Gastroesophageal sphincter (tissue), 4 donors: ENCODE measurements around the gene NPPB. TPM values are rescaled to one million over a fixed set of nuclear protein-coding genes. Genes with fewer than 3 reads are reported as not detected.

ENCODE experiments used
- ATAC-seq: fragments of 150-250 bp; one replicate; pipeline ENCODE4 v1.9.1; 2016; ENCODE audit warnings: mild to moderate bottlenecking, moderate library complexity
- H3K27ac ChIP-seq, 4 donors: fragments of 200-600 bp; sonication (generic) in 3 of 4; 1 replicate in 3 of 4; 2 replicates in 1 of 4; pipeline ENCODE4 v1.5.1; 2016 to 2019
- H3K27me3 ChIP-seq: fragments of 200-600 bp; sonication (generic); one replicate; pipeline ENCODE4 v1.5.1; 2019
- H3K36me3 ChIP-seq, 2 donors: fragments of 200-600 bp; sonication (generic); one replicate each; pipeline ENCODE4 v1.5.1; 2019; ENCODE audit warnings: control low read depth in 1 of 2
- H3K4me1 ChIP-seq, 3 donors: fragments of 200-600 bp; sonication (generic); 1 replicate in 2 of 3; 2 replicates in 1 of 3; pipeline ENCODE4 v1.5.1; 2016 to 2019; ENCODE audit warnings: control low read depth in 2 of 3
- H3K4me3 ChIP-seq, 2 donors: fragments of 200-600 bp; sonication (generic); one replicate each; pipeline ENCODE4 v1.5.1; 2019; ENCODE audit warnings: mild to moderate bottlenecking in 1 of 2, moderate library complexity in 1 of 2
- H3K9me3 ChIP-seq, 3 donors: fragments of 200-600 bp; sonication (generic); one replicate each; pipeline ENCODE4 v1.5.1; 2017 to 2019; ENCODE audit warnings: control low read depth in 2 of 3
- EP300 ChIP-seq: sonication (generic); formaldehyde crosslinking; IDR thresholded peaks from one replicate; pipeline ENCODE4 v1.6.1; 2017; ENCODE audit warnings: antibody characterized with exemption, mild to moderate bottlenecking
- POLR2A ChIP-seq, 2 donors: fragments of 450-650 bp; IDR thresholded peaks; one replicate each; pipeline ENCODE4 v1.6.1; 2017; ENCODE audit warnings: antibody characterized with exemption in 2 of 2, mild to moderate bottlenecking in 2 of 2, moderate library complexity in 1 of 2
- POLR2AphosphoS5 ChIP-seq: sonication (generic); formaldehyde crosslinking; IDR thresholded peaks from one replicate; pipeline ENCODE4 v1.6.1; 2017; ENCODE audit warnings: antibody characterized with exemption
- WGBS, 2 donors: methylation state at CpG; one replicate each; pipeline ENCODE4 v1.1.5; 2018; ENCODE audit warnings: low coverage in 1 of 2; 5-methylcytosine and 5-hydroxymethylcytosine counted together
- small RNA-seq, 4 donors: library from RNA; depleted of rRNA; stranded (forward); fragments of <200 nt; gene quantifications; one replicate each; pipeline ENCODE3, GENCODE V24; 2016
- total RNA-seq, 4 donors: library from RNA; depleted of rRNA; stranded (reverse); fragments of >200 nt; gene quantifications; one replicate each; pipeline ENCODE4 v1.1.0, GENCODE V29; 2016
- TF ChIP-seq, protein P1 (sequence below), 4 experiments: fragments of 200-600 bp in 2 of 4; fragments of 450-650 bp in 2 of 4; sonication (generic) in 1 of 4; IDR thresholded peaks; one replicate each; pipeline ENCODE4 v1.5.1; 2017 to 2019; ENCODE audit warnings: antibody characterized with exemption in 4 of 4, mild to moderate bottlenecking in 2 of 4, moderate library complexity in 2 of 4

The NPPB gene
- total RNA-seq, 4 donors from 2014 or later = not detected

DNA sequence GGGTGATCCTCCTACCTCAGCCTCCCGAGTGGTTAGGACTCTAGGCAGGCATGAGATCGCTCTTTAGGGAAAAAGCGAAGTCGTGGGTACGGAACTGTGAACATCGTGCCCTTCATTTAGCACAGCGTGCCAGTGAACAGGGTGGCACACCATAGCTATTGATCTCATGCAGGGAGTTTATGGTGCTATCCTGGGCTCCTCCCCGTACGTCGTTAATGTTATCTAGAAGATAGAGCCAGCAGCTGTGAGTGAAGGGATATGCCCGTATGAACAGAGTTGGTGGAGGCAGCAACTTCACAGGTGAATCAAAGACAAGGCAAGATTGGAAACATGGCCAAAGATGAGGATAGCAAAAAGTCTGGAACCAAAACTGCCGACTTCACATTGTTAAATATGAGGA is 41.6 kb downstream of the NPPB start:
- Histone ChIP-seq H3K27me3 (no peaks in the 10 kb centered on the region), H3K36me3 (peaks cover 4 to 93% of the 10 kb centered on the region in 2 donors), H3K4me1 (no peaks in the 10 kb centered on the region), H3K9me3 (no peaks in the 10 kb centered on the region), H3K27ac (no peak overlapping the region), H3K4me3 (no peak overlapping the region)
- no peak for ATAC-seq
- TF ChIP-seq EP300 (no peak), POLR2A (IDR thresholded peaks at IDR 0.05) (no peak), POLR2AphosphoS5 (no peak)
- TF ChIP-seq, protein P1, sequence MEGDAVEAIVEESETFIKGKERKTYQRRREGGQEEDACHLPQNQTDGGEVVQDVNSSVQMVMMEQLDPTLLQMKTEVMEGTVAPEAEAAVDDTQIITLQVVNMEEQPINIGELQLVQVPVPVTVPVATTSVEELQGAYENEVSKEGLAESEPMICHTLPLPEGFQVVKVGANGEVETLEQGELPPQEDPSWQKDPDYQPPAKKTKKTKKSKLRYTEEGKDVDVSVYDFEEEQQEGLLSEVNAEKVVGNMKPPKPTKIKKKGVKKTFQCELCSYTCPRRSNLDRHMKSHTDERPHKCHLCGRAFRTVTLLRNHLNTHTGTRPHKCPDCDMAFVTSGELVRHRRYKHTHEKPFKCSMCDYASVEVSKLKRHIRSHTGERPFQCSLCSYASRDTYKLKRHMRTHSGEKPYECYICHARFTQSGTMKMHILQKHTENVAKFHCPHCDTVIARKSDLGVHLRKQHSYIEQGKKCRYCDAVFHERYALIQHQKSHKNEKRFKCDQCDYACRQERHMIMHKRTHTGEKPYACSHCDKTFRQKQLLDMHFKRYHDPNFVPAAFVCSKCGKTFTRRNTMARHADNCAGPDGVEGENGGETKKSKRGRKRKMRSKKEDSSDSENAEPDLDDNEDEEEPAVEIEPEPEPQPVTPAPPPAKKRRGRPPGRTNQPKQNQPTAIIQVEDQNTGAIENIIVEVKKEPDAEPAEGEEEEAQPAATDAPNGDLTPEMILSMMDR (IDR thresholded peaks at IDR 0.05) = no peak
- WGBS, 2 donors = 60 to 87% methylated on average over 1 to 6 of the region's 12 CpGs

DNA sequence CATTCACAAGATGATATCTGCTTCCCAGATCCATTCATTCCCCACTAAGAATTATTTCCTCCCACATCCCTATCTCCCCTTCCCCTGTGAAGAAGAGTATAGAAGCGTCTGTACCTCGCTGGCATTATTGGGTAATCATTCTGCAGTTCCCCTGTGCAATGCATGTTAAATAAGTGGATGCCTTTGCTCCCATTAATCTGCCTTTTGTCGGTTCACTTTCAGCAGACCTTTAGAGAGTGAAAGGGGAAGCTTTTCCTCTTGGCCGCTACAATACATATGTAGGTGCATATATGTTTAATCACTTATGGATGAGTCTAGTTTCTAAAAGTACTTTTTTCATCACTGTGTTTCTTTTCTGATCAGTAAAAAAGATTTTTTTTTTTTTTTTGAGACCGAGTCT is 45.7 kb downstream of the NPPB start:
- peaks cover 4 to 88% of the 10 kb centered on the region in 2 donors for H3K36me3 ChIP-seq
- ATAC-seq = no peak
- H3K4me3 ChIP-seq = no peak overlapping the region
- no peaks in the 10 kb centered on the region for H3K9me3 ChIP-seq
- 66 to 85% methylated on average over 4 to 5 of the region's 5 CpGs for WGBS, 2 donors
- H3K27me3 ChIP-seq = no peaks in the 10 kb centered on the region
- H3K27ac ChIP-seq = no peak overlapping the region
- peaks cover 0 to 25% (median 0%) of the 10 kb centered on the region in 3 donors for H3K4me1 ChIP-seq
- TF ChIP-seq, protein P1 (IDR thresholded peaks at IDR 0.05) = no peak
- no peak for TF ChIP-seq POLR2A (IDR thresholded peaks at IDR 0.05)
- no peak for TF ChIP-seq POLR2AphosphoS5
- no peak for TF ChIP-seq EP300

Small RNA genes lying within 50 kb of the gene (small RNA-seq; reads per million reads assigned to genes)
- gene RF02156 (0 reads per million in 4 donors), gene RF02157 (0 reads per million in 4 donors), gene RF02158 (0 reads per million in 4 donors)

Other genes with a start within 250 kb of the NPPB start
- 10 to 100 TPM in 1 of 4 donors, 1 to 10 TPM in 3; 4.7 to 12.5 (median 6.8) TPM for gene FBXO2, start 204.5 kb downstream of the NPPB start, total RNA-seq
- gene FBXO44, start 204.1 kb downstream of the NPPB start, total RNA-seq = 10 to 100 TPM; 10.5 to 22.9 (median 17.2) TPM
- 10 to 100 TPM; 17.0 to 20.7 (median 18.8) TPM for gene FBXO6, start 194.7 kb downstream of the NPPB start, total RNA-seq
- 10 to 100 TPM; 19.4 to 43.7 (median 24.3) TPM for gene MAD2L2, start 177.8 kb downstream of the NPPB start, total RNA-seq
- gene DRAXIN, start 167.2 kb downstream of the NPPB start, total RNA-seq = under 1 TPM in 3 of 4 donors, not detected in 1; 0.08 to 0.16 (median 0.12) TPM
- gene AGTRAP, start 122.8 kb downstream of the NPPB start, total RNA-seq = 10 to 100 TPM; 32.2 to 56.4 (median 40.5) TPM
- 1 to 10 TPM in 2 of 4 donors, under 1 TPM in 2; 0.35 to 1.4 (median 0.75) TPM for gene C1orf167, start 96.8 kb downstream of the NPPB start, total RNA-seq
- gene MTHFR, start 53.0 kb downstream of the NPPB start, total RNA-seq = 10 to 100 TPM; 18.6 to 46.7 (median 27.9) TPM
- gene CLCN6, start 52.8 kb downstream of the NPPB start, total RNA-seq = 10 to 100 TPM; 12.8 to 23.8 (median 18.3) TPM
- gene NPPA, start 11.2 kb downstream of the NPPB start, total RNA-seq = under 1 TPM in 1 of 4 donors, not detected in 3; 0.93 TPM
- gene KIAA2013, start 67.5 kb upstream of the NPPB start, total RNA-seq = 100 to 1,000 TPM in 1 of 4 donors, 10 to 100 TPM in 3; 70.8 to 128 (median 83.8) TPM
- gene PLOD1, start 75.8 kb upstream of the NPPB start, total RNA-seq = 100 to 1,000 TPM in 1 of 4 donors, 10 to 100 TPM in 3; 66.5 to 125 (median 70.1) TPM
- gene MFN2, start 121.5 kb upstream of the NPPB start, total RNA-seq = 100 to 1,000 TPM; 117 to 236 (median 186) TPM
- gene MIIP, start 160.6 kb upstream of the NPPB start, total RNA-seq = 10 to 100 TPM; 24.1 to 41.9 (median 31.8) TPM
- 1 to 10 TPM in 3 of 4 donors, under 1 TPM in 1; 0.47 to 4.2 (median 1.4) TPM for gene TNFRSF8, start 204.4 kb upstream of the NPPB start, total RNA-seq